K562 (cell line): ENCODE measurements around the gene ORC5. TPM values are rescaled to one million over a fixed set of nuclear protein-coding genes. Genes with fewer than 3 reads are reported as not detected.

Experiments
- CREB3L1 ChIP-seq: fragments of 450-650 bp; IDR thresholded peaks from 2 replicates; pipeline ENCODE4 v1.6.1; 2014; ENCODE audit warnings: low read depth, mild to moderate bottlenecking, moderate library complexity, borderline replicate concordance
- FOXA1 ChIP-seq: fragments of 450-650 bp; IDR thresholded peaks from 2 replicates; pipeline ENCODE4 v1.6.1; 2016; ENCODE audit warnings: mild to moderate bottlenecking, borderline replicate concordance
- GATAD2B ChIP-seq: fragments of 450-650 bp; IDR thresholded peaks from 2 replicates; pipeline ENCODE4 v1.6.1; 2017; ENCODE audit warnings: mild to moderate bottlenecking, borderline replicate concordance
- HBP1 ChIP-seq: fragments of 450-650 bp; formaldehyde crosslinking; IDR thresholded peaks from 2 replicates; pipeline ENCODE4 v1.4.0; 2022; ENCODE audit warnings: missing genetic modification characterization
- HMGN3 ChIP-seq: IDR thresholded peaks from 2 replicates; pipeline ENCODE4 v1.6.1; 2011; ENCODE audit warnings: borderline replicate concordance, low read depth, mild to moderate bottlenecking, mixed read lengths, low read length; ENCODE audit not compliant: insufficient read length; ENCODE audit errors: extremely low read depth
- HMGXB4 ChIP-seq: sonication (generic); formaldehyde crosslinking; IDR thresholded peaks from 2 replicates; pipeline ENCODE4 v1.8.1; 2023; ENCODE audit warnings: mild to moderate bottlenecking, missing genetic modification reagents
- NFXL1 ChIP-seq: fragments of 450-650 bp; formaldehyde crosslinking; IDR thresholded peaks from 2 replicates; pipeline ENCODE4 v1.4.0; 2021; ENCODE audit warnings: mild to moderate bottlenecking
- RERE ChIP-seq: sonication (generic); formaldehyde crosslinking; IDR thresholded peaks from 2 replicates; pipeline ENCODE4 v1.8.0; 2023; ENCODE audit warnings: missing genetic modification reagents, mild to moderate bottlenecking, borderline replicate concordance
- TAL1 ChIP-seq: fragments of 450-650 bp; IDR thresholded peaks from 2 replicates; pipeline ENCODE4 v1.6.1; 2016; ENCODE audit warnings: mild to moderate bottlenecking
- TRIM28 ChIP-seq: fragments of 450-650 bp; IDR thresholded peaks from 2 replicates; pipeline ENCODE4 v1.6.1; 2017
- UBTF ChIP-seq, 2 experiments: IDR thresholded peaks; 2 replicates each; pipeline ENCODE4 v1.6.1; 2012; ENCODE audit warnings: improper control_type of control experiment in 2 of 2, low read depth in 2 of 2, low read length in 2 of 2, borderline replicate concordance in 1 of 2
- ZC3H4 ChIP-seq: sonication (generic); formaldehyde crosslinking; IDR thresholded peaks from 2 replicates; pipeline ENCODE4 v1.9.0; 2021; ENCODE audit warnings: missing genetic modification reagents, borderline replicate concordance
- ZNF436 ChIP-seq: fragments of 250-450, 450-650 bp; sonication (Bioruptor Pico); formaldehyde crosslinking; IDR thresholded peaks from 2 replicates; pipeline ENCODE4 v1.7.0; 2020; ENCODE audit warnings: mild to moderate bottlenecking
- polyA plus RNA-seq, 8 experiments: library from polyadenylated mRNA; depleted of rRNA in 4 of 8; stranded (reverse) in 5 of 8; unstranded in 3 of 8; fragments of >200 nt; fragmentation: Nextera tagmentation in 2 of 8; fragmentation: Illumina TruSeq in 1 of 8; extraction: Ambion mirVana in 2 of 8; extraction: Trizol in 1 of 8; gene quantifications; 2 replicates each; pipeline versions ENCODE4 v1.2.1 to v1.2.3, GENCODE V29; 2011 to 2014; ENCODE audit warnings: inconsistent platforms in 1 of 8, missing spikeins in 1 of 8
- total RNA-seq, 7 experiments: library from RNA; depleted of rRNA in 6 of 7; stranded (reverse); fragments of >200 nt in 6 of 7; fragmentation: Illumina TruSeq in 2 of 7; extraction: Trizol in 2 of 7; gene quantifications; 2 replicates each; pipeline versions ENCODE4 v1.2.1 to v1.2.3, GENCODE V29; 2011 to 2021; ENCODE audit warnings: low replicate concordance in 1 of 7

The ORC5 gene
- total and polyA plus RNA-seq, 9 of the 15 experiments (the other 6 are each of a cell fraction or from before 2014, with no cell fraction given), result 29.8 to 136 (median 54.8) TPM

GRCh38 chr7:104207731-104208420 is at the start of gene ORC5 (continued):
- peak; percentile 84 for TF ChIP-seq HMGN3
- no peak for TF ChIP-seq ZC3H4 (CRISPR knock-in tag)
- TF ChIP-seq TAL1, result no peak
- no peak; the same call in 1 of the 2 replicates for TF ChIP-seq CREB3L1
- no peak for TF ChIP-seq TRIM28
- TF ChIP-seq HBP1 (CRISPR knock-in tag), result no peak; the same call in 1 of the 2 replicates
- TF ChIP-seq GATAD2B, result no peak
- TF ChIP-seq NFXL1, result no peak
- peak; percentile 75; the same call in 1 of the 2 replicates for TF ChIP-seq HMGXB4 (CRISPR knock-in tag)
- no peak for TF ChIP-seq FOXA1
- no peak for TF ChIP-seq ZNF436 (CRISPR knock-in tag)
- peak; percentile 26 to 65; a peak in 1 of 4 replicates for TF ChIP-seq UBTF (IDR thresholded peaks at IDR 0.05; ENCODE audit: borderline replicate concordance in 1 of 2, low read depth in 2 of 2, low read length in 2 of 2)
- no peak for TF ChIP-seq RERE
